ENCODE results near the gene VPS52. TPM values are rescaled to one million over a fixed set of nuclear protein-coding genes. Genes with fewer than 3 reads are reported as not detected.

Gene VPS52
- total RNA-seq, 2 experiments from 2014 or later, result 31.2 to 34.3 TPM

GRCh38 chr6:33251395-33252012 is 20.2 kb downstream of the VPS52 start:
- Mint-ChIP-seq H3K27me3 (no peaks in the 10 kb centered on the region), H3K4me1 (ENCODE audit: low read depth) (peaks cover 34% of the 10 kb centered on the region), H3K27ac (peak overlapping the region; percentile 63), H3K9me3 (no peaks in the 10 kb centered on the region), H3K4me3 (peak overlapping the region; percentile 16), H3K36me3 (ENCODE audit: low read depth) (peaks cover 31% of the 10 kb centered on the region)
- DNase-seq (no peak), ATAC-seq (no peak)
- no peak for TF ChIP-seq CTCF (IDR thresholded peaks at IDR 0.05)
- intact Hi-C loops (cut with micrococcal nuclease), result no loop called here
- CTCF ChIA-PET, result interaction anchor here (3.9 to 4.7 kb wide), 2 partner anchors 54 to 126 kb away, joined by 51 to 75 read pairs; partner anchors contain the start of genes RXRB and SLC39A7
- POLR2A ChIA-PET, result interaction anchor here (0.6 to 5.2 kb wide), 9 partner anchors 9 to 170 kb away, joined by 3 to 53 read pairs (median 5); partner anchors contain the start of genes RING1, RPS18 and VPS52

- ATAC-seq, result no peak
- ChIA-PET POLR2A (interaction anchor here (1.0 to 5.2 kb wide), 13 partner anchors 8 to 444 kb away, joined by 3 to 53 read pairs (median 6); partner anchors contain the start of genes B3GALT4, RING1, RPS18 and VPS52), CTCF (interaction anchor here (0.8 to 4.7 kb wide), 7 partner anchors 20 to 266 kb away, joined by 3 to 75 read pairs (median 5); partner anchors contain the start of genes RPS18, RXRB, SLC39A7 and VPS52)
- Mint-ChIP-seq H3K4me1 (ENCODE audit: low read depth) (peaks cover 34% of the 10 kb centered on the region), H3K27ac (peak overlapping the region; percentile 95), H3K4me3 (peak overlapping the region; percentile 92), H3K27me3 (no peaks in the 10 kb centered on the region), H3K9me3 (no peaks in the 10 kb centered on the region), H3K36me3 (ENCODE audit: low read depth) (peaks cover 31% of the 10 kb centered on the region)
- DNase-seq, result no peak
- intact Hi-C loops (cut with micrococcal nuclease), result no loop called here
- no peak for TF ChIP-seq CTCF (IDR thresholded peaks at IDR 0.05)
Observed at GRCh38 chr6:33250731-33251130, 20.9 kb downstream of the VPS52 start.

GRCh38 chr6:33249732-33250630 is 21.7 kb downstream of the VPS52 start:
- peak overlapping the region; percentile 95 for H3K27ac Mint-ChIP-seq
- intact Hi-C loops (cut with micrococcal nuclease), result loop anchor here (2.0 to 10.0 kb wide), 4 partner anchors 38 to 245 kb away; partner anchors contain the start of gene HLA-DOA
- peak; percentile 28 for DNase-seq
- H3K36me3 Mint-ChIP-seq (ENCODE audit: low read depth), result peaks cover 28% of the 10 kb centered on the region
- peaks cover 34% of the 10 kb centered on the region for H3K4me1 Mint-ChIP-seq (ENCODE audit: low read depth)
- H3K9me3 Mint-ChIP-seq, result no peaks in the 10 kb centered on the region
- no peaks in the 10 kb centered on the region for H3K27me3 Mint-ChIP-seq
- CTCF ChIA-PET, result interaction anchor here (0.6 to 5.2 kb wide), 20 partner anchors 12 to 266 kb away, joined by 3 to 75 read pairs (median 8); partner anchors contain the start of genes RING1, RPS18, RXRB and SLC39A7
- POLR2A ChIA-PET, result interaction anchor here (0.5 to 5.2 kb wide), 19 partner anchors 9 to 445 kb away, joined by 3 to 53 read pairs (median 6); partner anchors contain the start of genes B3GALT4, HSD17B8, RING1 and RPS18
- peak overlapping the region; percentile 92 for H3K4me3 Mint-ChIP-seq
- no peak for TF ChIP-seq CTCF (IDR thresholded peaks at IDR 0.05)
- no peak for ATAC-seq

- DNase-seq, result peak; percentile 99
- POLR2A ChIA-PET, result interaction anchor here (0.5 to 5.2 kb wide), 30 partner anchors 9 to 445 kb away, joined by 3 to 53 read pairs (median 6); partner anchors contain the start of genes B3GALT4, COL11A2, HSD17B8 and RING1
- H3K36me3 Mint-ChIP-seq (ENCODE audit: low read depth), result peaks cover 28% of the 10 kb centered on the region
- no peak for TF ChIP-seq CTCF (IDR thresholded peaks at IDR 0.05)
- peak overlapping the region; percentile 97 for H3K27ac Mint-ChIP-seq
- no peaks in the 10 kb centered on the region for H3K9me3 Mint-ChIP-seq
- CTCF ChIA-PET, result interaction anchor here (0.6 to 5.2 kb wide), 48 partner anchors 10 to 357 kb away, joined by 3 to 75 read pairs (median 6); partner anchors contain the start of genes B3GALT4, HLA-DMA, HLA-DPB1 and HSD17B8
- peak; percentile 91 for ATAC-seq
- intact Hi-C loops (cut with micrococcal nuclease), result loop anchor here (2.0 to 10.0 kb wide), 4 partner anchors 37 to 244 kb away; partner anchors contain the start of gene HLA-DOA
- H3K27me3 Mint-ChIP-seq, result no peaks in the 10 kb centered on the region
- H3K4me1 Mint-ChIP-seq (ENCODE audit: low read depth), result peaks cover 34% of the 10 kb centered on the region
- peak overlapping the region; percentile 92 for H3K4me3 Mint-ChIP-seq
Observed at GRCh38 chr6:33248932-33249731, 22.5 kb downstream of the VPS52 start.

Data from activated CD8-positive, alpha-beta T cell treated with anti-CD3 and anti-CD28 coated beads for 36 hours (primary cell).